NCI-H146 (cell line): ENCODE data around the gene SUCLG2.

Experiments used
- DNase-seq: peaks from one replicate; lab custom pipeline; 2025; lab: John Stamatoyannopoulos, UW

Gene SUCLG2

DNA sequence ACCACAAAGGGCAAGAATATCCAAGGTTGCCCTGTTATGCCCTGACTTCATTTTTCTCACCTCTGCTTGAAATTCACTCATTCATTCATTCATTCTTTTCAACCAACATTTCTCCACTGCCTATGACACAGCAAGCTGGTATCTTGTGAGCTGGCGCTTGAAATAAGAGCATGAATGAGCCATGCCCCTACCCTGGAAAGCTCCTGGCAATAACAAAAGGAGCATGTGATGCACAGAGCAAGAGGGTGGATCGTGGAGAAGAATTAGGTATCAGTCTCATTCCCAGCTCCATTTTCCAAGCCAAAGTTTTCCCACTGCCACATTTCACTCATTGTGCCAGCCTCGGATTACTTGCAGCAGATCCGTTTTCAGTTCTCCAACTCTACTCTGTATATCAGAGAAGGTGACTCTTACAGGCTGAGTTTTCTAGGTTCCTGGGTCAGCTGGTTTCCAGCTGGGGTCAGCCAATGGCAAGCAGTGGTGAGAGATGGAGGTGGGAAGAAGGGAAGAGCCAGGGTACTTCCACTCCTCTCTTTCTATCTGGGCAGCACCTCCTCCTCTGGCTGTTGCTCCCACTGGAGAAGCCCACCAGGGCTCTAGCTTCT is 144.8 kb downstream of the SUCLG2 start:
- DNase-seq: no peak

DNA sequence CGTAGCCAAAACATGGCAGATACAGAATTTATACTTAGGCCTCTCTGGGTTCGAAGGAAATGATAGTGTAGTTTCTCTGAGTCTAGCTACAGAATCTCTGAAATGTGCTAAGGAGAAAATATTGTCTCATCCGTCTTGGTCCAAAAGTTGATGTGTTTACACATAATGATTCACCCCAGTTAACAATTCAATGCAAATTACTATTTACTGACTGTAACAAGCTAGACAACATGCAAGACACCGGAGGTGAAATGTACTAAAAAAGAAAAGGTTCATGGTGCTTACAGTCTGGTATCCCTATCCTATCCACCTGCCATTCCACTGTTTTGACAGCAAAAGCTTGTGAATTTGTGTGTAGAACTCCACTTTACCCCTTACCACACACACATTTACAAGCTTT is 146.8 kb downstream of the SUCLG2 start:
- DNase-seq: no peak

DNA sequence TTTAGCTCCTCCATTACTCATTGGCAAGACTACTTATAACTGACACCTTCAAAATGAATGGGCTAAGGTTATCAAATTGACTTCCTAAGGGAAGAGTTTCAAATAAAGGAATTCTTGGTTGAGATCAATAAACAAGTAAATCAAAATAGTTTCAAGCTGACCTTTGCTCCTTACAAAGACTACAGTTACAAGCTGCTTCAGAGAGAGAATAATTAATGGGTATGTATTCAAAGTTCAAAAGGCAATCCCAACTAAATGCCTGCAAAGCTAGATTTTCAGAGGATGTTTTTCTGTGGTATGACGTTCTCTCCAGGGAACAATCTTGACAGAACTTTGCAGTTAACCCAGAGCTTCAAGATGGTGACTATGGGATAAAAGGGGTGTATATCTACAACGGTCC is 153.7 kb downstream of the SUCLG2 start:
- DNase-seq: no peak

DNA sequence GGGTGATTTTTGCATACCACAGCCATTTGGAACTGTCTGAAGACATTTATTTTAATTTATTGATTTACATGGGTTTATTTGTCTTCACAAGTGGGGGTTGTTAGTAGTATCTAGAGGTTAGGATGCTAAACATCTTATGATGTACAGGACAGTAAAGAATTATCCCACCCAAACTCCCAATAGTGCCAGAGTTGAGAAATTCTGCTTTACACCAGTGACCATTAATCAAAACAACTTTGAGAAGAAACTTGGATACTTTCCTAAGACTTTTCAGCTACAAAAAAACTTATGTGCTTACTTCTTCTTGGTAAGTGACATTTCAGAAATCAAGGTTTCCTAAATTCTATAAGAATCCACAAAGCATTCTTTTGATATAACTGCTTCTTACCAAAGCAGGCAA is 156.7 kb downstream of the SUCLG2 start:
- DNase-seq: no peak

DNA sequence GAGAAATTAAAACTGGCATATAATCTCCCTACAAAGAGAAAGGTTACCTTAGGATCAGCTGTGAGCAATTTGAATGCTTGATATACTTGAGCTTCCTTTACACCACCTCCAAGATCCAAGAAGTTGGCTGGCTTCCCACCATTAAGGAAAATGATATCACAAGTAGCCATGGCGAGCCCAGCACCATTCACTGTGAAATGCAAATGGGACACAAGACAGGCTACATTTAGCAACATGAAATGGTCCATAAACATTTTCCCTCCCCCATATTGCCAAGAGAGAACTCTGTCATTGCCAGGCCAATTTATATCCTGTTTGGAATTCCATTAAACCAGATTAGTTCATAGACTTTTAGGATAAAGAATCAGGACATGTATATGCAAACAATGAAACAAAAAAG is 158.7 kb downstream of the SUCLG2 start:
- DNase-seq: no peak

DNA sequence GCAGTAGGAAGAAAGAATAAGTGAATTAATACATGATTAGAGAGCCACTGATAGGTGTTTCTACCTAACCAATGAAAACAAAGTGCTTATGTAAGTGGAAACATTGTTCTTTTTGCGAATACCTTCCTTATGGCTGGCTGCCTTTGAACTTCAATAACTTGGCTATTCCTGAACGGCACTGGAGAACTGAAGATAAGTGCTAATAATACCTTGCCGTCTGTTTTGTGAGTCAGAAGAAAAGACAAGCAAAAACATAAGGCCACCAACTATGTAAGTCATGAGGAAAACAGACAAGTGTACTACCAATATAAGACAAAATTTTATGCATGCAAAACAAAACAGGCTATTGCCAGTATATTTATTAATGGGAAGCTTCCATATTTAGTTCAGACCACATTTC is 160.6 kb downstream of the SUCLG2 start:
- DNase-seq: no peak

DNA sequence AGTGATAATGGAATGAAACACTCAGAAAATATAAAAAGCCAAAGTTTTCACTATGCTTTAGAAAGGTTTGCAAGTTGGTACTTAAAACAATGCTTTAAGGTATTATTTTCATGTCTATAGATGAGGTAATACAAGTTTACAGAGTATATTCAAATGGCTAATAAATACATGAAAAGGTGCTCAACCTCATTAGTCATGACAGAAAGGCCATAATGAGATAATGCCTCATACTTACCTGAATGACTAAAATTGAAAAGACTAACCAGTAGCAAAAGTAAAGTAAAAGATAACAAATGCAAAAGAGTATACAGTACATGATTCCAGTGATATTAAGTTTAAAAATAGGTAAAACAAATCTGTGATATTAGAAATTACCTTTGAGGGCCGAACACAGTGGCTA is 163.8 kb downstream of the SUCLG2 start:
- DNase-seq: no peak

DNA sequence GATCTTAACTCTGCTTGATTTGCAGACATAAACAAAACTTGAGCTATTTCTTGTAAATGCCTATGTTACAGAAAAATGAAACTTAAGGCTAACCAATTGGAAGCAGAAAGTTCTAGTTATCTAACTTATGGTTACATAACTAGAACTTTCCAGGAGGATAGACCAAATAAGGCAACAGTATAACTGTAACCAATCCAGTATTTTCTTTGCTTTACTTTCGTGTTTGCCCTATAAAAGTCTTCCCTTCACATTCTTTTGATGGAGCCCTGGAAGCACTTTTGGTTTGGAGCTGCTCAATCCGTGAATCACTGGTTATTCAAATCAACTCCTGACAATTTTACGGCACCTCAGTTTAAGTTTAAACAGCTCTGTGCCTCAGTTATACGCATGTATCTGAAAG is 164.6 kb downstream of the SUCLG2 start:
- no peak for DNase-seq

DNA sequence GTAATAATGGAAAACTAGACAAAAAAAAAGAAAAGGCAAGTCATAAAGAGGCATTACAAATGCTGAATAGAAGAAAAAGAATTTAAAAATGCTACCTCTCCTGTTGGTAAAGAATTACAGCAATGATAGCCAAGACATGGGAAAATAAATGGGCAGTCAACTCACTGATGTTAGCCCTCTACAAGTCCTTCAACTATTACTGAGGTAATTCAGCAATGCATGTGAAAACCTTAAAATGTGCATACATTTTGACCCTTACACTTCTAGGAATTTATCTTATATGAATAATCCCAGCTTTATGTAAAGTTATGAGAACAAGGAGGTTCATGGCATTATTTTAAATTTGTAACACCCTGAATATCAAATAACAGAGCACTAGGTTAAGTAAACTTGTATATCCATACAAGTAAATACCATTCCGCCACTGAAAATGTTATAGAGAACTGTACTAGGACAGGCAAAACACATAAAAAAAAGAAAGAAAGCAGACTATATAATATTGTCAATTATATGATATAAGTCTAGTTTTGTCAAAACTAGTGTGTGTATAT is 166.8 kb downstream of the SUCLG2 start:
- DNase-seq: no peak

DNA sequence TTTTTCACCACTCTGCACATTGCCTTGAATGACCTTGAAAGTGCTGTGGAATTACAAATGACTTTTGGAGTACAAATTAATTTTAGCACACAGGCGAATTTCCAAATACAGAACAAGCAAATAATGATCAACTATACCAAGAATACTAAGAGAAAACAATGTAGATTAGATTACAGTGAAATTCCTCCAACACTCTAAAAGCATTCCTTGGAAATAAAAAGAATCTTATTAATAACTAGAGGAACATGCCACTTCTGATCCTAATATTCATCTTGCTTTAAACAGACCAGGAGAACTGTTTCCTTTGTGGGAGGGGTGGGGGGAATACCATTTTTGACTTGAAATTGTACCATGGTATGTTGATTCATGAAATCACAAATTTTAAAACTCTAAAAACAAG is 167.5 kb downstream of the SUCLG2 start:
- no peak for DNase-seq

DNA sequence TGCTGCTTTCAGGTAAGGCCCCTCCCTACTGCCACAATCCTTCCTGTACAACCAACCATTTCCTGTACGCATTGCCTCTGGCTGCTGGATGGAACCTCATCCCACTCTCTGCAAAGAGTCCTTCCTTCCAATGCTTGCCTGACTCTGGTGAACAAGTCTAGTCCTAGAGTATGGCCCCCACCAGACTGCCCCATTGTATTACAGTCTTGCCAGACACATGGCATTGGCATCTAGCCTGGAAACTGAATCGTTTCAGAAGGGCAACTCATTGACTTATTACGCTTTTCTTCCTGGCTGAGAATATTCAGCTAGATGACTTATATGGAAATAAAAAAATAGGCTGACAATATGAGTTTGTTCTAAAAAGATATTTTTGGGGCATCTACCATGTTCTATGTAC is 170.3 kb downstream of the SUCLG2 start:
- DNase-seq: no peak

DNA sequence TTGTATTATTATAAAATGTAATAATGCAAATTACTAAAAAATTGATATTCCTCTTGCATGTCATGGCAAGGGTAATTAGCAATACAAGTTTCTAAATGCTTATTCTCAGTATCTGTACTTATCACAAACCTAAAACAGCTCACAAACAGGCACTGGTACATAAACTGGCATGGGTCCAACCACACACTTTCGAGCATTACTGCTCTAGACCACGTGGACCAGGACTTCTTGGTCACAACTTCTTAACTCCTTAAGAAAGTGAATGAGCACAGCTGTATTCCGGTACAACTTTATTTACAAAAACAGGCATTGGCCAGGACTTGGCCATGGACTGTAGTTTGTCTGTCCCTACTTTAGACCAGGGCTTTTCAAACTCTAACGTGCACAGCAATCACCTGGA is 173.3 kb downstream of the SUCLG2 start:
- no peak for DNase-seq

DNA sequence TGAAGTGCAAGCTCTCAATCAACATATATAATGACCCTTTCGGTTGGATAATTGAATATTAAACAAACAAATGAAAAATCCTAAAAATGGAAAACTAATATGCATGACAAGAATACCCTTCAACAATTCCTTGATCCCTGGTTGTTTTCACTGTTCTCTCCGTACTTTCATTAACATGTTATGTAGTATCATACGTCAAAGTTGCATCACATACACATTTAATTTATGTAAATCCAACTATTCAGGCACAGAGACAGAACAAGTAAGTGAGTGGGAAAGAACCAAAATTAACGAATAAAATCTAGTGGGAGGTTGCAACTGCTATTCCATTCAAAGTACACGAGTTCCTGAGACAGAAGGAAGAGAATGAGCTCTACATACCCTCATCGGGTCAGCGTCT is 176.0 kb downstream of the SUCLG2 start:
- DNase-seq: no peak

DNA sequence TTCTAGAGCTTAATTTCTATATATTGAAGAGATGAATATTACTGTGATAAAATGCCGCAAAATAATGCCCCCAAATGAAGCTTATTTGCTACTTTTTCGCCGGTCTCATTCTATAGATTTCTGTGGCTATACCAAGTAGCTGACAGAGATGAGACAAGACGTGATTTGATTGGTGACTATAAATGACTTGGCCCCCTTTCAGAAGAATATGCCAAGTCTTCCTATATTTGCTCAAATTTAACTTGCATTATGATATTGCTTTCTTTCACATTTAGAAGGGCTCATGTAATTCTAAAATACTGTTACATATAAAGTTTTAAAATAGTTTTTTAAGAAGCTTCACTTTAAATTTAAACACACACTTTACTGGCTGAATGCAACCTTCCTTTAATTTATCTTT is 180.1 kb downstream of the SUCLG2 start:
- no peak for DNase-seq

DNA sequence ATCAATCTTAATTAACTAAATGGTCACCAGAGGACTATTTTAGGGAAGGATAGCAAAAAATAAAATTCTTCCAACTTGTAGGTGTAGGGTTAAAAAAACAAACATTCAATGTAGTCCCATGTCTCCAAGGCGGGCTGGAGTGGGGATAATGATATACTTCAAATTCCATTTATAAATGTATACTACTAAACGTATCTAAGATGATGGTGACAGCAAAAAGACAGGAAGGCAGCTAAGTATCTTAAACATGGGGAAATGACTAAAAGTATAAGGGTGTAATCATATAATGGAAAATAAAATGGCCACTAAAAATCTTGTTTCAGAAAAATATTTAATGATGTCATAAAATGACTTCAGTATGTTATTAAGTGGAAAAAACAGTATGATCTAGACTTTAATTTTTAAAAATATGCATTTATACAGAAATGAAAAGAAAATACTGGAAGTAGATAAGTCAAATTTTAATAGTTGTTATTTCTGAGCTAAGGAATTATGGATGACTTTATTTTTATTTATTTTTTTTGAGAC is 181.7 kb downstream of the SUCLG2 start:
- no peak for DNase-seq

DNA sequence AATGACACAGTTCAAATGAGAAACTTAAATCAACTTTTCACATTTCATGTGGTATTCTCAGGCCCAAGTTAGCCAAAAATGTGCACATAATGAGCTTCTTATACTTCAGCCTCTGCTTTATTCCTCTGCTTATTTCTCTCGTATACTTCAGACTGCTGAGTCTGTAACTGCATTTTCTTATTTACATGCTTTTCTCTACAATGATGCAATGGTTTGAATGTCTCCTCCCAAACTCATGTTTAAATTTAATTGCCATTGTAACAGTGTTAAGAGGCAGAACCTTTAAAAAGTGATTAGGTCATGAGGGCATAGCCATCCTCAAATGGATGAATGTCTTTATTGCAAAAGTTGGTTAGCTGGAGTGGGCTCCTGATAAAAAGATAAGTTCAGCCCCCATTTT is 184.2 kb downstream of the SUCLG2 start:
- no peak for DNase-seq

DNA sequence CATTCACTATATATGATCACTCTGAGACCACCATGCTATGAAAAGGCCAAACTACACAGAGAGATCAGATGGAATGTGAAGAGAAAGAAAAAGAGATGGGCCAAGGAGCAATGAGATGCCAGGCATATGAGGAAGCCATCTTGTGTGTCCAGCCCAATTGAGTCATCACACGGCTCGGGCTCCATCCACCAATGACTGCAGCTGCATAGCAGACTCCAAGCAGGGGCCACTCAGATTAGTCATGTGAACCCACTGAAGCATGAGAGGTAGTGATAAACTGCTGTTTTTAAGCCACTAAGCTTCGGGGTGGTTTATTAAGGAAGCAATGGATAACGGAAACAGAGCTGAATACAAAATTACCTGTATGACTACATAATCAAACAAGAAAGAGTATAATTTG is 185.9 kb downstream of the SUCLG2 start:
- DNase-seq: no peak

DNA sequence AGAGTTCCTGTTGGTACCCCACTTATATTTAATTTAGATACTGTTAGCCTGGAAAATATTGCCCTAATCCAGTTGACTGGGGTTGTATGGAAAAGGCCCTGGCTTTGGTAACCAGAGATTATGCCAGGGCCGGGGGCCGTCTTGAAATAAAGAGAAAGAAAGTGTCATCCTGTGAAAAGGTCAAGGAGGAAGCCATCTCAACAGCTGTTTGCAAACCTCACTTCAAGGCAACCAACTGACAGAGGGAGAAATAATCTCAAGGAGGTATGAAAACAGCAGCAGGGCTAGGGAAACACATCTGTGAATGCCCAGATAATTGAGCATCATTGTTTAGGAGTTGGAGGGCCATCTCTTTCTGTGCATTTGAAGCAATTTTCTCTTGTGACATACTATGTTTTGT is 190.8 kb downstream of the SUCLG2 start:
- DNase-seq: no peak

DNA sequence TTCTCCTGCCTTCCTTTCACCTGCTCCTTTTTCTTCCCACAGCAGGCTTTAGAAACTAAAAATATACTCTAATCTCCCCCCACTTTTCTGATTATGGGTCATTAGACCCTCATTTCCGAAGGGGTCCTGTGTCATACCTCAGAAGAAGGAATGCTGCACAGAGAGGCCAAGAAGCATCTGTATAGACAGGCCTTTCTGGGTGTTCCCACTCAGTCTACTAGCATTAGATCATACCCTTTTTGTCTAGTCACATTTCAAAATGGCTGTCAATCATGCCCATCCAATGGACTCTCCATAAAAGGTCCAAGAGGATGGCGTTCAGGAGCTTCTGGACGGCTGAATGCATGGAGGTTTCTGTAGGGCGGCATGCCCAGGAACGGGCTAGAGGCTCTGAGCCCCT is 192.2 kb downstream of the SUCLG2 start:
- no peak for DNase-seq

DNA sequence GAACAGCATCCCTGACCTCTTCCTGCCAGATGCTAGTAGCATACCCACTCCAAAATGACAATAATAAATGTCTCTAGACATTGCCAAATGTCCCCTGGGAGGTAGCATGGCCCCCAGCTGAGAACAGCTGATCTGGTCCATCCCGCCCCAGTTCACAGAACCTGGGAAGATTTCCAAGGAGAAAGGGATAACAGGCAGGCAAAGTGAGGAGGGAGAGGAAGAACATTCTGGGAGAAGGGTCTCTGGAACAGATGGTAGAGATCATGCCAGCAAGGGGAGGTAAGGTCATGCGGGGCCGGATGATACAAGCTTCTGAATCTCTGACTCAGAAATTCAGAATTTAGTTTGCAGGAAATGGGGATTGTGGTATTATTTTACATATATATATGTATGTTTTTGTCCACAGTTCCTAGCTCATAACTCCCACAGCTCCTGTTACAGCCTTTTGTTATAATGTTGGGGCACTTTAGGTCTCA is 192.7 kb downstream of the SUCLG2 start:
- DNase-seq: no peak

DNA sequence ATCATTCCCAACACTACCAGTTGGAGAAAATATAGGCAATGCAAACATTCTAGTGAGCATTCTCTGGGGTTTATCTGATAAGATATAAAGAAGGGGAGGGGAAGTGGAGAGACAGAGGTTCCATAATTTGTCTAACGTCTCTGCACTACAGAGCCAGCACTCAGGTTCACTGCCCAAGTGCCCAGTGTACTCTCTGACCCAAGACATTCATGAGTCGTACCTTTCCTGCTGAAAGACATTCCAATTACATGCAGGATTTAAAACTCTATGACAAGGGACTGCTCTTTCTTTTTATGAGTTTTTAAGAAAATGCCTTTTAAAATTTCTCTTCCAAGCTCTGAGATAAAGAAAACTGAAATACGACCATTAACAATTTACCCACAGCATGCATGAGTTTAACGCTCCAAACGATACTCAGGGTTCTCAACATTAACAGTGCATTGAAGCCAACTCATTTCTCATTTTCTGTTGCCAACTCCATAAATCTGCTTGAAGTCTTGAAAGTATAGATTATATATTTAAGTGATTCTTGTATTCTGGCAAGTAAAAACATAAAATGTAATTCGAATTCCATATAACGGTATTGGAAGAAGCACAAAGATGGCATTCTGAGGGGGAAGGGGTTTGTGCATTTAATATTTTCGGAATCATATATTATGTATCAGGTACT is 193.4 kb downstream of the SUCLG2 start:
- no peak for DNase-seq

DNA sequence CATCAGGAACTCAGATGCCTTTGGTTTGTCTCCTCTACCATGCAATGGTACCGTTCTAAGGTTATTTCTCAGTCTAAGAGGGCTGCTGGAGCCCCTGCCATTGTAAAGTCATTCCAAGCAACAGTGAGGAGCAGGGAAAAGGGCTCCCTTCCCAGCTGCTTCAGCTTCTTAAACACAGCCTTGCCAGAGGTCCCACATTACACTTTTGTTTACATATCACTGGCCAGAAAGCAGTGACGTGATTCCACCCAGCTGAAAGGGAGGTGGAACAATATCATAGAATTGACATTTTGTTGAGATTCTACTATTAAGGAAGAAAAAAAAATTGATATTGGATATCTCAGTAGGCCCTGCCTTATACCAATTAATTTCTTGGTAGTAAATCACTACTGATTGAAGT is 194.6 kb downstream of the SUCLG2 start:
- no peak for DNase-seq

DNA sequence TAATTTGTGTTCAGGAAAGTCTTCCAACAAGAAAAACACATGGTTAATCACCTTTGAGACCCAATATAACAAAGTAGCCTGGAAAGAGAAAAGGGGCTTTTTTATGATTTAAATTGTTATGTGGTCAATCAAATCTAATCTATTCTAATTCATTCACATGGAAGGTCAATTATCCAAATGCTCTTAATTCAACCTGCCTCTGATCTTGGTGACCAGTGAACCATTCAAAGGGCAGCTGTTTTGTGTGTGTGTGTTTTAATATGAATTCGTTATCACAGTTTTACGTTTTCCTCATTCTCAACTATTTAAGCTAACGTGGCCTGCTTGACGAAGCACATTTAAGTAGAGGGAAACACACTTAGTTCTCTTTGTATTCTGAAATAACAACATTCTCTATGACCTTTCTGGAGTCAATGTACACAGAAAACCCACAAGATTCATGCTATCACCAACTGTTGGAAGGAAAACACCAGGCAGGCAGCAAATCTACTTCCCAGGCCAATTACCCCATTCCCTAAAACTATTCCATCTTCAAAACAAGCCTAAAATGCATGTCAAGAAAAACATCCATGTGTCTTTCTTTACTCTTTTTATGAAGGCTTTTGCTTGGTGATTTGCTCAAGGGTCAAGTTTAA is 195.4 kb downstream of the SUCLG2 start:
- DNase-seq: no peak
